T-helper 1 cell treated with Interleukin-12 subunit alpha and Interleukin-12 subunit beta and Interleukin-4 antibody, amounts not matched to agents 30 μg/mL and 1 μg/mL, for 36 hours (primary cell): ENCODE data around the gene HFM1.
"Not testable (repeated sequence)": the region's sequence is repeated elsewhere in the genome, so short reads cannot be mapped to it uniquely, and the experiment has no call there.

ENCODE experiments used
- H3K27ac Mint-ChIP-seq: one replicate; pipeline ENCODE4 v1.8.0; 2021; ENCODE audit warnings: mild to moderate bottlenecking, mixed read lengths
- H3K27me3 Mint-ChIP-seq: one replicate; pipeline ENCODE4 v1.8.0; 2021; ENCODE audit warnings: low read depth, mixed read lengths
- H3K36me3 Mint-ChIP-seq: one replicate; pipeline ENCODE4 v1.8.0; 2021; ENCODE audit warnings: low read depth, mixed read lengths
- H3K4me1 Mint-ChIP-seq: one replicate; pipeline ENCODE4 v1.8.0; 2021; ENCODE audit warnings: low read depth, mixed read lengths
- H3K4me3 Mint-ChIP-seq: one replicate; pipeline ENCODE4 v1.8.0; 2021; ENCODE audit warnings: mild to moderate bottlenecking, moderate library complexity, mixed read lengths
- H3K9me3 Mint-ChIP-seq: one replicate; pipeline ENCODE4 v1.8.0; 2021; ENCODE audit warnings: mixed read lengths

The HFM1 gene

GRCh38 chr1:91400133-91400725 is 4.4 kb downstream of the HFM1 start:
- H3K4me1 Mint-ChIP-seq: peaks cover 3% of the 10 kb centered on the region
- no peak overlapping the region for H3K4me3 Mint-ChIP-seq
- no peaks in the 10 kb centered on the region for H3K9me3 Mint-ChIP-seq
- peaks cover 39% of the 10 kb centered on the region for H3K27me3 Mint-ChIP-seq
- H3K27ac Mint-ChIP-seq: no peak overlapping the region
- H3K36me3 Mint-ChIP-seq: no peaks in the 10 kb centered on the region

- Mint-ChIP-seq H3K4me1 (no peaks in the 10 kb centered on the region), H3K9me3 (no peaks in the 10 kb centered on the region), H3K4me3 (no peak overlapping the region), H3K27me3 (peaks cover 27% of the 10 kb centered on the region), H3K27ac (no peak overlapping the region), H3K36me3 (no peaks in the 10 kb centered on the region)
Measured at GRCh38 chr1:91398291-91398690, 6.3 kb downstream of the HFM1 start.

- no peaks in the 10 kb centered on the region for H3K9me3 Mint-ChIP-seq
- H3K27ac Mint-ChIP-seq: no peak overlapping the region
- H3K36me3 Mint-ChIP-seq: no peaks in the 10 kb centered on the region
- H3K4me1 Mint-ChIP-seq: no peaks in the 10 kb centered on the region
- no peak overlapping the region for H3K4me3 Mint-ChIP-seq
- H3K27me3 Mint-ChIP-seq: peaks cover 20% of the 10 kb centered on the region
Measured at GRCh38 chr1:91397605-91398004, 7.0 kb downstream of the HFM1 start.

GRCh38 chr1:91393042-91393441 is 11.6 kb downstream of the HFM1 start:
- Mint-ChIP-seq H3K27me3 (peaks cover 3% of the 10 kb centered on the region), H3K9me3 (no peaks in the 10 kb centered on the region), H3K4me1 (no peaks in the 10 kb centered on the region), H3K36me3 (no peaks in the 10 kb centered on the region), H3K4me3 (no peak overlapping the region), H3K27ac (no peak overlapping the region)

- Mint-ChIP-seq H3K4me3 (no peak overlapping the region), H3K36me3 (no peaks in the 10 kb centered on the region), H3K27ac (no peak overlapping the region), H3K9me3 (no peaks in the 10 kb centered on the region), H3K4me1 (no peaks in the 10 kb centered on the region), H3K27me3 (peaks cover 18% of the 10 kb centered on the region)
Measured at GRCh38 chr1:91386109-91386508, 18.5 kb downstream of the HFM1 start.

- H3K27ac Mint-ChIP-seq: no peak overlapping the region
- no peaks in the 10 kb centered on the region for H3K9me3 Mint-ChIP-seq
- no peaks in the 10 kb centered on the region for H3K36me3 Mint-ChIP-seq
- no peaks in the 10 kb centered on the region for H3K4me1 Mint-ChIP-seq
- H3K4me3 Mint-ChIP-seq: no peak overlapping the region
- peaks cover 18% of the 10 kb centered on the region for H3K27me3 Mint-ChIP-seq
Measured at GRCh38 chr1:91383456-91383855, 21.2 kb downstream of the HFM1 start.

GRCh38 chr1:91381844-91382243 is 22.8 kb downstream of the HFM1 start:
- Mint-ChIP-seq H3K36me3 (no peaks in the 10 kb centered on the region), H3K4me3 (no peak overlapping the region), H3K4me1 (no peaks in the 10 kb centered on the region), H3K27me3 (peaks cover 27% of the 10 kb centered on the region), H3K27ac (no peak overlapping the region), H3K9me3 (no peaks in the 10 kb centered on the region)

GRCh38 chr1:91374086-91374485 is 30.6 kb downstream of the HFM1 start:
- Mint-ChIP-seq H3K9me3 (peaks cover 4% of the 10 kb centered on the region), H3K4me3 (no peak overlapping the region), H3K4me1 (no peaks in the 10 kb centered on the region), H3K27ac (no peak overlapping the region), H3K27me3 (peaks cover 17% of the 10 kb centered on the region), H3K36me3 (no peaks in the 10 kb centered on the region)

GRCh38 chr1:91372230-91372629 is 32.4 kb downstream of the HFM1 start:
- not testable (repeated sequence) for H3K4me1 Mint-ChIP-seq, H3K9me3 Mint-ChIP-seq, H3K4me3 Mint-ChIP-seq, H3K27ac Mint-ChIP-seq, H3K36me3 Mint-ChIP-seq
- H3K27me3 Mint-ChIP-seq: peaks cover 11% of the 10 kb centered on the region

- Mint-ChIP-seq H3K27ac (no peak overlapping the region), H3K4me1 (no peaks in the 10 kb centered on the region), H3K27me3 (no peaks in the 10 kb centered on the region), H3K4me3 (no peak overlapping the region), H3K9me3 (peaks cover 9% of the 10 kb centered on the region), H3K36me3 (no peaks in the 10 kb centered on the region)
Measured at GRCh38 chr1:91349524-91349923, 55.1 kb downstream of the HFM1 start.

GRCh38 chr1:91346824-91347223 is 57.8 kb downstream of the HFM1 start:
- no peaks in the 10 kb centered on the region for H3K36me3 Mint-ChIP-seq
- no peaks in the 10 kb centered on the region for H3K4me1 Mint-ChIP-seq
- H3K27ac Mint-ChIP-seq: no peak overlapping the region
- no peak overlapping the region for H3K4me3 Mint-ChIP-seq
- peaks cover 10% of the 10 kb centered on the region for H3K27me3 Mint-ChIP-seq
- no peaks in the 10 kb centered on the region for H3K9me3 Mint-ChIP-seq

- no peaks in the 10 kb centered on the region for H3K9me3 Mint-ChIP-seq
- no peak overlapping the region for H3K27ac Mint-ChIP-seq
- no peaks in the 10 kb centered on the region for H3K36me3 Mint-ChIP-seq
- no peak overlapping the region for H3K4me3 Mint-ChIP-seq
- peaks cover 20% of the 10 kb centered on the region for H3K27me3 Mint-ChIP-seq
- H3K4me1 Mint-ChIP-seq: no peaks in the 10 kb centered on the region
Measured at GRCh38 chr1:91345395-91346005, 59.1 kb downstream of the HFM1 start.

- no peaks in the 10 kb centered on the region for H3K9me3 Mint-ChIP-seq
- H3K4me1 Mint-ChIP-seq: no peaks in the 10 kb centered on the region
- peaks cover 20% of the 10 kb centered on the region for H3K27me3 Mint-ChIP-seq
- no peak overlapping the region for H3K27ac Mint-ChIP-seq
- no peak overlapping the region for H3K4me3 Mint-ChIP-seq
- no peaks in the 10 kb centered on the region for H3K36me3 Mint-ChIP-seq
Measured at GRCh38 chr1:91338501-91338900, 66.1 kb downstream of the HFM1 start.

GRCh38 chr1:91335603-91336002 is 69.0 kb downstream of the HFM1 start:
- Mint-ChIP-seq H3K4me1 (no peaks in the 10 kb centered on the region), H3K9me3 (no peaks in the 10 kb centered on the region), H3K36me3 (no peaks in the 10 kb centered on the region), H3K27ac (no peak overlapping the region), H3K4me3 (no peak overlapping the region), H3K27me3 (peaks cover 4% of the 10 kb centered on the region)

- H3K36me3 Mint-ChIP-seq: no peaks in the 10 kb centered on the region
- H3K4me3 Mint-ChIP-seq: no peak overlapping the region
- H3K9me3 Mint-ChIP-seq: no peaks in the 10 kb centered on the region
- no peak overlapping the region for H3K27ac Mint-ChIP-seq
- H3K4me1 Mint-ChIP-seq: no peaks in the 10 kb centered on the region
- no peaks in the 10 kb centered on the region for H3K27me3 Mint-ChIP-seq
Measured at GRCh38 chr1:91334856-91335255, 69.8 kb downstream of the HFM1 start.

GRCh38 chr1:91325456-91325855 is 79.2 kb downstream of the HFM1 start:
- H3K4me3 Mint-ChIP-seq: no peak overlapping the region
- H3K27me3 Mint-ChIP-seq: peaks cover 7% of the 10 kb centered on the region
- H3K9me3 Mint-ChIP-seq: no peaks in the 10 kb centered on the region
- no peaks in the 10 kb centered on the region for H3K4me1 Mint-ChIP-seq
- no peaks in the 10 kb centered on the region for H3K36me3 Mint-ChIP-seq
- no peak overlapping the region for H3K27ac Mint-ChIP-seq
